Amniotic epithelial cell (primary cell): ENCODE results near the gene PIGZ.
A peak's percentile ranks its signal among the peaks of the same experiment; 100 is the strongest.

Experiments used
- DNase-seq: peaks from one replicate; pipeline ENCODE4 v3.0.0-alpha.2; 2010; ENCODE audit warnings: low read depth

PIGZ gene

GRCh38 chr3:196981657-196982056, 13.0 kb upstream of the PIGZ start:
- DNase-seq, result no peak

GRCh38 chr3:196979545-196979944, 10.9 kb upstream of the PIGZ start:
- DNase-seq, result peak; percentile 98

GRCh38 chr3:196976941-196977340, 8.3 kb upstream of the PIGZ start:
- no peak for DNase-seq

GRCh38 chr3:196975349-196975748, 6.7 kb upstream of the PIGZ start:
- no peak for DNase-seq

GRCh38 chr3:196974661-196975060, 6.0 kb upstream of the PIGZ start:
- DNase-seq, result no peak

GRCh38 chr3:196971094-196971698, 2.6 kb upstream of the PIGZ start:
- DNase-seq, result peak; percentile 40

- no peak for DNase-seq
Observed at GRCh38 chr3:196970547-196971093, 2.0 kb upstream of the PIGZ start.

- DNase-seq, result no peak
Observed at GRCh38 chr3:196969660-196970546, 1.3 kb upstream of the PIGZ start.

- no peak for DNase-seq
Observed at GRCh38 chr3:196969134-196969659, 564 bp upstream of the PIGZ start.

GRCh38 chr3:196967412-196968232, 1.0 kb downstream of the PIGZ start:
- DNase-seq, result no peak

GRCh38 chr3:196966526-196967401, 1.9 kb downstream of the PIGZ start:
- DNase-seq, result peak; percentile 35

GRCh38 chr3:196965804-196966173, 2.8 kb downstream of the PIGZ start:
- no peak for DNase-seq

GRCh38 chr3:196965112-196965803, 3.4 kb downstream of the PIGZ start:
- DNase-seq, result no peak

- DNase-seq, result no peak
Observed at GRCh38 chr3:196963631-196963953, 5.0 kb downstream of the PIGZ start.

GRCh38 chr3:196962930-196963630, 5.6 kb downstream of the PIGZ start:
- DNase-seq, result no peak

GRCh38 chr3:196962108-196962929, 6.3 kb downstream of the PIGZ start:
- DNase-seq, result no peak

GRCh38 chr3:196954832-196955231, 13.8 kb downstream of the PIGZ start:
- no peak for DNase-seq

- DNase-seq, result no peak
Observed at GRCh38 chr3:196951371-196951770, 17.3 kb downstream of the PIGZ start.

- DNase-seq, result no peak
Observed at GRCh38 chr3:196949750-196950149, 18.9 kb downstream of the PIGZ start.
